H1 (cell line): ENCODE results near the gene RELN. TPM values are rescaled to one million over a fixed set of nuclear protein-coding genes. Genes with fewer than 3 reads are reported as not detected.

Source experiments
- CTCF ChIA-PET: fragments of 300-600 bp; sonication (Branson Sonifier 250); formaldehyde crosslinking; loops from one replicate; lab custom pipeline; 2021; ENCODE audit not compliant: partially characterized antibody; lab: Charles Lee
- POLR2A ChIA-PET: fragments of 300-600 bp; sonication (Branson Sonifier 250); formaldehyde crosslinking; loops from one replicate; lab custom pipeline; 2021; ENCODE audit warnings: inconsistent platforms; ENCODE audit not compliant: partially characterized antibody; lab: Charles Lee
- DNase-seq, 2 experiments: peaks; one replicate each; pipeline versions ENCODE4 v3.0.0 to v3.0.0-alpha.2; 2010 to 2022; ENCODE audit warnings: low spot score in 2 of 2, low read depth in 1 of 2, mixed read lengths in 1 of 2
- FAIRE-seq: peaks from 2 replicates; lab custom pipeline; 2011; peaks lifted over from hg19 to GRCh38; lab: Jason Lieb, UNC
- H2AFZ ChIP-seq: 2 replicates; pipeline ENCODE4 v1.8.1; 2012; ENCODE audit warnings: low read length, inconsistent platforms
- H2AK5ac ChIP-seq: 2 replicates; pipeline ENCODE4 v1.6.1; 2013; ENCODE audit warnings: low read depth, low read length
- H2BK120ac ChIP-seq: replicated peaks from 2 replicates; pipeline ENCODE3; 2013; ENCODE audit warnings: low read depth, low read length, inconsistent platforms
- H2BK12ac ChIP-seq: 2 replicates; pipeline ENCODE4 v1.6.1; 2013; ENCODE audit warnings: low read depth, low read length
- H2BK15ac ChIP-seq: 2 replicates; pipeline ENCODE4 v1.6.1; 2013; ENCODE audit warnings: low read length
- H2BK20ac ChIP-seq: 2 replicates; pipeline ENCODE4 v1.6.1; 2013; ENCODE audit warnings: low read length
- H2BK5ac ChIP-seq: 2 replicates; pipeline ENCODE4 v1.6.1; 2013; ENCODE audit warnings: low read depth, low read length
- H3K14ac ChIP-seq: 2 replicates; pipeline ENCODE4 v1.6.1; 2013; ENCODE audit warnings: inconsistent platforms; ENCODE audit not compliant: insufficient read length
- H3K18ac ChIP-seq: 2 replicates; pipeline ENCODE4 v1.6.1; 2013; ENCODE audit warnings: low read length; ENCODE audit errors: extremely low read depth
- H3K23ac ChIP-seq: 2 replicates; pipeline ENCODE4 v1.6.1; 2013; ENCODE audit warnings: inconsistent platforms; ENCODE audit not compliant: insufficient read length
- H3K23me2 ChIP-seq: 2 replicates; pipeline ENCODE4 v1.6.1; 2013; ENCODE audit warnings: low read depth, low read length
- H3K27ac ChIP-seq: 2 replicates; pipeline ENCODE4 v1.6.1; 2011; ENCODE audit warnings: low read depth, low read length, inconsistent platforms
- H3K27me3 ChIP-seq, 4 experiments: replicated peaks in 1 of 4; 1 replicate in 1 of 4; 2 replicates in 3 of 4; pipeline versions ENCODE4 v1.6.1 to v1.8.1; 2011 to 2013; ENCODE audit warnings: low read length in 3 of 4, mild to moderate bottlenecking in 3 of 4, inconsistent platforms in 2 of 4, mixed read lengths in 2 of 4, moderate library complexity in 1 of 4; ENCODE audit not compliant: control insufficient read depth in 3 of 4, insufficient read depth in 3 of 4; ENCODE audit errors: extremely low read depth in 1 of 4
- H3K36me3 ChIP-seq, 4 experiments: 2 replicates each; pipeline versions ENCODE4 v1.6.1 to v1.8.1; 2011 to 2013; ENCODE audit warnings: mild to moderate bottlenecking in 4 of 4, low read length in 3 of 4, moderate library complexity in 2 of 4, control low read depth in 1 of 4, inconsistent platforms in 1 of 4; ENCODE audit not compliant: insufficient read depth in 4 of 4, control insufficient read depth in 2 of 4
- H3K4ac ChIP-seq: replicated peaks from 2 replicates; pipeline ENCODE3; 2013; ENCODE audit warnings: low read length, low read depth, mixed read lengths, inconsistent platforms; ENCODE audit not compliant: insufficient read length
- H3K4me1 ChIP-seq, 4 experiments: replicated peaks in 1 of 4; 1 replicate in 1 of 4; 2 replicates in 3 of 4; pipeline versions ENCODE4 v1.6.1 to v1.8.1; 2011 to 2013; ENCODE audit warnings: low read length in 3 of 4, inconsistent platforms in 2 of 4, mixed read lengths in 1 of 4; ENCODE audit not compliant: insufficient read depth in 4 of 4, control insufficient read depth in 3 of 4
- H3K4me2 ChIP-seq, 2 experiments: 2 replicates each; pipeline versions ENCODE4 v1.6.1 to v1.8.1; 2011 to 2013; ENCODE audit warnings: low read depth in 2 of 2, low read length in 2 of 2, control low read depth in 1 of 2, inconsistent platforms in 1 of 2, mild to moderate bottlenecking in 1 of 2; ENCODE audit not compliant: insufficient read depth in 1 of 2
- H3K4me3 ChIP-seq, 4 experiments: fragments of 200-600, 300-600 bp in 1 of 4; sonication (generic), shearing (Covaris generic), sonication (Bioruptor Twin) in 1 of 4; 2 replicates each; pipeline versions ENCODE4 v1.5.1 to v1.8.1; 2011 to 2016; ENCODE audit warnings: low read length in 4 of 4, low read depth in 3 of 4, control low read depth in 2 of 4, inconsistent platforms in 2 of 4, mild to moderate bottlenecking in 2 of 4, mixed read lengths in 1 of 4, moderate library complexity in 1 of 4; ENCODE audit not compliant: insufficient read depth in 2 of 4; ENCODE audit errors: extremely low read depth in 1 of 4
- H3K56ac ChIP-seq: replicated peaks from 2 replicates; pipeline ENCODE3; 2013; ENCODE audit warnings: low read depth, mild to moderate bottlenecking, mixed read lengths, low read length, inconsistent platforms; ENCODE audit not compliant: insufficient read length
- H3K79me1 ChIP-seq: 2 replicates; pipeline ENCODE4 v1.6.1; 2013; ENCODE audit warnings: low read depth, low read length, control low read depth
- H3K79me2 ChIP-seq, 2 experiments: 2 replicates each; pipeline versions ENCODE4 v1.6.1 to v1.8.1; 2012 to 2013; ENCODE audit warnings: low read length in 2 of 2, mild to moderate bottlenecking in 2 of 2, inconsistent platforms in 1 of 2; ENCODE audit not compliant: insufficient read depth in 2 of 2, control insufficient read depth in 1 of 2
- H3K9ac ChIP-seq, 4 experiments: replicated peaks in 1 of 4; 1 replicate in 1 of 4; 2 replicates in 3 of 4; pipeline versions ENCODE4 v1.6.1 to v1.8.1; 2011 to 2013; ENCODE audit warnings: low read depth in 3 of 4, low read length in 3 of 4, control low read depth in 2 of 4, mild to moderate bottlenecking in 2 of 4, moderate library complexity in 2 of 4, inconsistent platforms in 1 of 4; ENCODE audit errors: extremely low read depth in 1 of 4
- H3K9me3 ChIP-seq, 2 experiments: 2 replicates each; pipeline versions ENCODE4 v1.6.1 to v1.8.1; 2012 to 2013; ENCODE audit warnings: mild to moderate bottlenecking in 2 of 2, moderate library complexity in 2 of 2, control low read depth in 1 of 2, inconsistent platforms in 1 of 2, low read depth in 1 of 2, low read length in 1 of 2, mixed read lengths in 1 of 2; ENCODE audit not compliant: insufficient read depth in 2 of 2
- H4K20me1 ChIP-seq, 2 experiments: replicated peaks in 1 of 2; 2 replicates each; pipeline versions ENCODE3 to v1.8.1; 2011 to 2013; ENCODE audit warnings: inconsistent platforms in 2 of 2, low read length in 2 of 2, mild to moderate bottlenecking in 1 of 2; ENCODE audit not compliant: insufficient read depth in 2 of 2, control insufficient read depth in 1 of 2
- H4K5ac ChIP-seq: 2 replicates; pipeline ENCODE4 v1.6.1; 2013; ENCODE audit warnings: low read length, low read depth, mixed read lengths, inconsistent platforms; ENCODE audit not compliant: insufficient read length
- H4K8ac ChIP-seq: 2 replicates; pipeline ENCODE4 v1.8.0; 2013; ENCODE audit warnings: mild to moderate bottlenecking, moderate library complexity, low read length, inconsistent platforms; ENCODE audit not compliant: insufficient read depth; ENCODE audit errors: extremely low read depth
- H4K91ac ChIP-seq: replicated peaks from 2 replicates; pipeline ENCODE3; 2013; ENCODE audit warnings: low read length, mixed read lengths, inconsistent platforms; ENCODE audit not compliant: insufficient read length
- BRCA1 ChIP-seq: IDR thresholded peaks from 2 replicates; pipeline ENCODE4 v1.6.1; 2012; ENCODE audit warnings: low read depth, low read length, improper control_type of control experiment
- EGR1 ChIP-seq: IDR thresholded peaks from 2 replicates; pipeline ENCODE4 v1.6.1; 2011; ENCODE audit warnings: low read depth, low read length, borderline replicate concordance
- EZH2 ChIP-seq: fragments of 200-600 bp; sonication (generic); IDR thresholded peaks from 2 replicates; pipeline ENCODE4 v1.7.1; 2012; ENCODE audit warnings: low read depth, mild to moderate bottlenecking, moderate library complexity, low read length, inconsistent platforms; ENCODE audit not compliant: severe bottlenecking
- GTF2F1 ChIP-seq: IDR thresholded peaks from 2 replicates; pipeline ENCODE4 v1.6.1; 2012; ENCODE audit warnings: low read depth, low read length, improper control_type of control experiment, borderline replicate concordance
- KDM5A ChIP-seq: fragments of 200-600 bp; IDR thresholded peaks from 2 replicates; pipeline ENCODE4 v1.7.1; 2012; ENCODE audit warnings: mild to moderate bottlenecking, low read length, inconsistent platforms, mixed read lengths
- POLR2A ChIP-seq, 2 experiments: IDR thresholded peaks; 1 replicate in 1 of 2; 2 replicates in 1 of 2; pipeline ENCODE4 v1.6.1; 2011; ENCODE audit warnings: low read depth in 2 of 2, low read length in 2 of 2, mild to moderate bottlenecking in 2 of 2; ENCODE audit errors: control extremely low read depth in 1 of 2
- RXRA ChIP-seq: IDR thresholded peaks from 2 replicates; pipeline ENCODE4 v1.6.1; 2011; ENCODE audit warnings: low read depth, mild to moderate bottlenecking, low read length, moderate library complexity; ENCODE audit not compliant: insufficient read depth
- SIN3A ChIP-seq, 2 experiments: IDR thresholded peaks in 1 of 2; conservative IDR thresholded peaks in 1 of 2; 2 replicates each; pipeline ENCODE4 v1.6.1; 2011 to 2012; ENCODE audit warnings: low read length in 2 of 2, improper control_type of control experiment in 1 of 2, low read depth in 1 of 2, mild to moderate bottlenecking in 1 of 2
- SIX5 ChIP-seq: IDR thresholded peaks from 2 replicates; pipeline ENCODE4 v1.6.1; 2011; ENCODE audit warnings: mild to moderate bottlenecking, low read depth, low read length
- ZNF274 ChIP-seq: IDR thresholded peaks from 2 replicates; pipeline ENCODE4 v1.7.0; 2012; ENCODE audit warnings: low read length, borderline replicate concordance; ENCODE audit errors: extremely low read depth
- WGBS, 2 experiments: shearing (Covaris generic) in 1 of 2; methylation state at CpG; one replicate each; pipeline versions ENCODE4 v1.1.6 to v1.1.7; 2013 to 2015; ENCODE audit warnings: low lambda C conversion rate in 2 of 2, mixed read lengths in 2 of 2, inconsistent platforms in 1 of 2, low coverage in 1 of 2, missing lambda C conversion rate in 1 of 2; ENCODE audit not compliant: insufficient replicate concordance in 2 of 2, insufficient coverage in 1 of 2, insufficient read length in 1 of 2; ENCODE audit errors: extremely low coverage in 1 of 2, missing lambda C conversion rate in 1 of 2; 5-methylcytosine and 5-hydroxymethylcytosine counted together
- polyA plus RNA-seq, 7 experiments: library from polyadenylated mRNA; depleted of rRNA in 3 of 7; stranded (reverse) in 5 of 7; unstranded in 2 of 7; fragments of >200 nt in 5 of 7; fragments of 200-250 nt in 2 of 7; gene quantifications; 1 replicate in 5 of 7; 2 replicates in 1 of 7; 4 replicates in 1 of 7; pipeline versions ENCODE4 v1.2.1 to v1.2.3, GENCODE V29; 2011 to 2013; ENCODE audit warnings: missing spikeins in 2 of 7, mixed read lengths in 2 of 7
- total RNA-seq: library from RNA; stranded (reverse); fragmentation: NEBNext Ultra II Directional; extraction: Animal tissue kit (Norgen Biotek cat#: 25700); gene quantifications from 2 replicates; pipeline ENCODE4 v1.2.1, GENCODE V29; 2021

Gene RELN
- total and polyA plus RNA-seq, 2 of the 8 experiments (the other 6 are each of a cell fraction or from before 2014, with no cell fraction given), result 0.03 to 0.07 TPM

DNA sequence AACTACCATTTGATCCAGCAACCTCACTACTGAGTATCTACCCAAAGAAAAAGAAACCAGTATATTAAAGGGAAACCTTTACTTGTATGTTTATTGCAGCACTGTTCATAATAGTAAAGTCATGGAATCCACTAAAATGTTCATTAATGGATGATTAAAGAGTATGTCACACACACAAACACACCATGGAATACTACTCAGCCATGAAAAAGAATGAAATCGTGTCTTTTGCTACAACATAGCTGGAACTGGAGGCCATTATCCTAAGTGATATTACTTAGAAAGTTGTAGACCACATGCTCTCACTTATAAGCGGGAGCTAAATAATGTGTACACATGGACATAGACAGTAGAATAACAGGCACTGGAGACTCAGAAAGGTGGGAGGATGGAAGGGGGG, 340.4 kb downstream of the RELN start:
- Histone ChIP-seq H3K23ac (no peak overlapping the region), H3K14ac (no peak overlapping the region), H2AFZ (no peak overlapping the region), H3K36me3 (no peaks in the 10 kb centered on the region), H3K9me3 (no peaks in the 10 kb centered on the region), H3K9ac (no peak overlapping the region), H4K20me1 (no peaks in the 10 kb centered on the region), H4K8ac (no peak overlapping the region), H3K23me2 (no peaks in the 10 kb centered on the region), H3K27ac (no peak overlapping the region), H2BK12ac (no peak overlapping the region), H3K79me1 (no peaks in the 10 kb centered on the region), H4K91ac (no peak overlapping the region), H3K56ac (no peak overlapping the region), H3K4me1 (no peaks in the 10 kb centered on the region), H3K4ac (no peak overlapping the region), H3K18ac (no peak overlapping the region), H4K5ac (no peak overlapping the region), H3K4me3 (no peak overlapping the region), H2AK5ac (no peak overlapping the region), H2BK5ac (no peak overlapping the region), H2BK20ac (no peak overlapping the region), H2BK120ac (no peak overlapping the region), H2BK15ac (no peak overlapping the region), H3K79me2 (no peaks in the 10 kb centered on the region), H3K4me2 (no peak overlapping the region), H3K27me3 (no peaks in the 10 kb centered on the region)
- CTCF ChIA-PET, result no interaction called here
- WGBS, 2 experiments, result 94% methylated on average over 2 of the region's 2 CpGs; no CpG with 5 or more reads in 1 of the 2 experiments
- FAIRE-seq (no peak), DNase-seq (no peak)
- POLR2A ChIA-PET, result no interaction called here
- no peak for TF ChIP-seq POLR2A (IDR thresholded peaks at IDR 0.05; ENCODE audit: control extremely low read depth in 1 of 2, low read depth in 2 of 2, low read length in 2 of 2)
- TF ChIP-seq ZNF274, result no peak
- no peak for TF ChIP-seq EGR1
- no peak for TF ChIP-seq KDM5A
- no peak for TF ChIP-seq BRCA1
- no peak for TF ChIP-seq SIN3A (conservative IDR thresholded peaks at IDR 0.05 in 1 of 2, IDR thresholded peaks at IDR 0.05 in 1 of 2; ENCODE audit: low read depth in 1 of 2, low read length in 2 of 2)
- no peak for TF ChIP-seq GTF2F1
- TF ChIP-seq SIX5, result no peak
- no peak for TF ChIP-seq RXRA
- no peak for TF ChIP-seq EZH2
